GM19452 (cell line): ENCODE data around the gene UBE2C.

Source experiments
- ATAC-seq: cut with Tn5 transposase; IDR thresholded peaks from one replicate; pipeline ENCODE4 v1.9.1; 2021; ENCODE audit not compliant: unreplicated experiment

Gene UBE2C

GRCh38 chr20:45857114-45857881 lies 44.9 kb downstream of the UBE2C start, which contains the start of the genes ACOT8 and ZSWIM3:
Gene ACOT8, minus strand, starts transcription at chr20:45857392. Its CDS starts 77 bp downstream, at chr20:45857315.
Gene ZSWIM3, plus strand, starts transcription at chr20:45857614. Its CDS starts 212 bp downstream, at chr20:45857826.
- peak; percentile 97 for ATAC-seq

DNA sequence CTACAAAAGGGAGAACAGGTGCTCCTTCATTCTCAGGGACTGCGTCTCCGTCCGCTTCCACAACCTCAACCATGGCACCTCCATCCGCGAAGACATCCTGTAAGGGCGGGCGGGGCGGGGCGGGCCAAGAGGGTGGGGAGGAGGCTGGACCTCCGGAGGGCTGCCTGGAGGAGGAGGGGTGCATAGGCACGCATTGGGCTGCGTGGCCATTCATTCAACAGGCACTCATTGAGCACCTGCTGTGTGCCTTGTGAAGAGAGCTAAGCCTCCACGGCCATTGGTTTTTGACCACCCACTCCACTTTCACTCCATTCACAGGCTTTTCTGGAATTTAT lies 45.4 kb downstream of the UBE2C start:
- ATAC-seq: peak; percentile 17

DNA sequence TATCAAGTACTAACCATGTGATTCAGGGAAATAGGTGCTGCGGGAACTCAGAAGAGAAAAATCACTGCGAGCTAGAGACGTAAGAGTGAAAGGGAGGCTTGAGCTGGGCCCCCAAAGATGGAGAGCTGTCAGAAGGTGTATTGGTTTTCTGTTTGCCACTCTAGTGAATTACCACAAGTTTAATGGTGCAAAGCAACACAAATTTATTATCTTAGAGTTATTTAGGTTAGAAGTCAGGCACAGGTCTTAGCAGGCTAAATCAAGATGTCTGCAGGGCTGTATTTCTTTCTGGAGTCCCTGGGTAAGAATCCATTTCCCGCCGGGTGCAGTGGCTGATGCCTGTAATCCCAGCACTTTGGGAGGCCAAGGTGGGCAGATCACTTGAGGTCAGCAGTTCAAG lies 47.5 kb downstream of the UBE2C start:
- no peak for ATAC-seq

- ATAC-seq: no peak
These were observed 48.2 kb downstream of the UBE2C start for GRCh38 chr20:45860560-45861220.

GRCh38 chr20:45861221-45862075 lies 49.0 kb downstream of the UBE2C start:
- ATAC-seq: no peak

DNA sequence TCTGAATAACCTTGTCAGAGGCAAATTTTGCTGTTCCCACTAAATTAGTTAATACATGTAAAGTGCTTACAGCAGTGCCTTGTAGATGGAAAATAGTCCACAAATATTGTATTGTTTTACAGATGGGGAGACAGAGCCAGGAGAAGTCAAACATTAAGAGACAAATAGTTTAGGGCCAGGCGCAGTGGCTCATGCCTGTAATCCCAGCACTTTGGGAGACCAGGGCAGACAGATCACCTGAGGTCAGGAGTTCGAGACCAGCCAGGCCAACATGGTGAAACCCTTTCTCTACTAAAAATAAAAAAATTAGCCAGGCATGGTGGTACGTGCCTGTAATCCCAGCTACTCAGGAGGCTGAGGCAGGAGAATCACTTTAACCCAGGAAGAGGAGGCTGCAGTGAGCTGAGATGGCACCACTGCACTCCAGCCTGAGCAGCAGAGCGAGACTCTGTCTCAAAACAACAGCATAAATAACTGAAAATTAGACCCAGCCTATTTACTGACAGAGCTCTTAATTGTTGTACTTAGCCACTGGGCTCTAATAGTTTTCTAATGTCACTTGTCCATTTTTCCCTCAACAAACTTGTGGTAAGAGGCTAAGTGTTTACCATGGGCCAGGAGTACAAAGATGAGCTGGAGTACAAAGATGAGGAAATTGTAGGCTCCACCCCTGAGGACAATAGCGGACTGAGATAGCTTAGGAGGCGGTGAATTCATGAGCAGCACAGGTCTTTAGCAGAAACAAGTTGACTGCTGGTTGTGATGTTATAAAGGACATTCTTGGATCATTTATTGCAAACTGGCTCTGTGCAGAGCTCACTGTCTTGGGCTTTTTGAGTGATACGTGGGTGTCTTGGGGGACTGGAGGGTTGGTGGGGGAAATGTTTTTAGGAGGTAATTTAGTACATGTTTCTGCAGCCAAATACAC lies 51.4 kb downstream of the UBE2C start:
- no peak for ATAC-seq

GRCh38 chr20:45866454-45866853 lies 54.0 kb downstream of the UBE2C start:
- no peak for ATAC-seq
